Measurements from ENCODE around the gene LIPK.

GRCh38 chr10:88661018-88661417, 45.0 kb upstream of the LIPK start:
- TF ChIP-seq IRF2 (CRISPR knock-in tag; IDR thresholded peaks at IDR 0.05), result no peak
- TF ChIP-seq ETV6 (CRISPR knock-in tag; conservative IDR thresholded peaks at IDR 0.05), result no peak
- no peak for TF ChIP-seq CTCF (CRISPR knock-in tag; IDR thresholded peaks at IDR 0.05)
- no peak for TF ChIP-seq POLR2A (IDR thresholded peaks at IDR 0.05; ENCODE audit: insufficient read depth in 1 of 2, low read depth in 2 of 2, low read length in 2 of 2)
- no peak for TF ChIP-seq ZNF792 (CRISPR knock-in tag; IDR thresholded peaks at IDR 0.05)
- no peak for TF ChIP-seq ZNF24 (IDR thresholded peaks at IDR 0.05)
- TF ChIP-seq ONECUT2 (CRISPR knock-in tag; IDR thresholded peaks at IDR 0.05), result no peak
- no peak for TF ChIP-seq CENPT (CRISPR knock-in tag; IDR thresholded peaks at IDR 0.05; ENCODE audit: low read depth)
- no peak for TF ChIP-seq HIC2 (CRISPR knock-in tag; IDR thresholded peaks at IDR 0.05; ENCODE audit: low read depth)
- no peak for TF ChIP-seq SP1 (IDR thresholded peaks at IDR 0.05)
- no peak for TF ChIP-seq SP1 (CRISPR knock-in tag; IDR thresholded peaks at IDR 0.05)
- no peak for TF ChIP-seq ATM (IDR thresholded peaks at IDR 0.05; ENCODE audit: borderline replicate concordance)
- TF ChIP-seq RBAK (CRISPR knock-in tag; IDR thresholded peaks at IDR 0.05), result no peak

All from HepG2 (cell line).